K562 (cell line): ENCODE results near the gene CTSW. TPM values are rescaled to one million over a fixed set of nuclear protein-coding genes. Genes with fewer than 3 reads are reported as not detected.

Experiments
- ARID1B ChIP-seq: fragments of 450-650 bp; IDR thresholded peaks from 2 replicates; pipeline ENCODE4 v1.6.1; 2016; ENCODE audit warnings: antibody characterized with exemption, mild to moderate bottlenecking, inconsistent platforms
- C11orf30 ChIP-seq: fragments of 450-650 bp; IDR thresholded peaks from 2 replicates; pipeline ENCODE4 v1.6.1; 2016; ENCODE audit warnings: low read depth, mild to moderate bottlenecking
- FOXM1 ChIP-seq, 2 experiments: fragments of 450-650 bp in 1 of 2; sonication (generic) in 1 of 2; formaldehyde crosslinking in 1 of 2; IDR thresholded peaks; 2 replicates each; pipeline versions ENCODE4 v1.6.1 to v1.9.0; 2017 to 2022; ENCODE audit warnings: low read depth in 2 of 2, mild to moderate bottlenecking in 2 of 2, missing genetic modification reagents in 1 of 2, moderate library complexity in 1 of 2
- NFATC3 ChIP-seq: fragments of 450-650 bp; IDR thresholded peaks from 2 replicates; pipeline ENCODE4 v1.6.1; 2017; ENCODE audit warnings: mild to moderate bottlenecking
- NFIC ChIP-seq: fragments of 450-650 bp; IDR thresholded peaks from 2 replicates; pipeline ENCODE4 v1.6.1; 2017; ENCODE audit warnings: mild to moderate bottlenecking, inconsistent platforms
- NR3C1 ChIP-seq: sonication (generic); formaldehyde crosslinking; IDR thresholded peaks from 2 replicates; pipeline ENCODE4 v1.8.1; 2022; ENCODE audit warnings: missing genetic modification reagents
- RAD21 ChIP-seq, 2 experiments: fragments of 250-450 bp in 1 of 2; fragments of 450-650 bp in 1 of 2; sonication (Bioruptor Pico) in 1 of 2; formaldehyde crosslinking in 1 of 2; IDR thresholded peaks in 1 of 2; conservative IDR thresholded peaks in 1 of 2; 2 replicates each; pipeline versions ENCODE4 v1.4.0 to v1.8.0; 2020 to 2022; ENCODE audit warnings: mild to moderate bottlenecking in 2 of 2, moderate library complexity in 1 of 2
- RBM17 ChIP-seq: fragments of 200-400 bp; formaldehyde crosslinking; IDR thresholded peaks from 2 replicates; pipeline ENCODE4 v1.6.1; 2017; ENCODE audit warnings: low read depth, mild to moderate bottlenecking, low read length, borderline replicate concordance
- ZNF24 ChIP-seq: fragments of 450-650 bp; IDR thresholded peaks from 2 replicates; pipeline ENCODE4 v1.6.1; 2016
- ZNF707 ChIP-seq: fragments of 250-450 bp; sonication (Bioruptor Pico); conservative IDR thresholded peaks from 2 replicates; pipeline ENCODE4 v1.8.0; 2022; ENCODE audit warnings: inconsistent platforms, mild to moderate bottlenecking, moderate library complexity
- ZNF778 ChIP-seq: fragments of 450-650 bp; formaldehyde crosslinking; IDR thresholded peaks from 2 replicates; pipeline ENCODE4 v1.4.0; 2020; ENCODE audit warnings: mild to moderate bottlenecking, moderate library complexity
- ZNF780A ChIP-seq: fragments of 250-450 bp; sonication (Bioruptor Pico); IDR thresholded peaks from 2 replicates; pipeline ENCODE4 v1.5.0; 2021; ENCODE audit warnings: mild to moderate bottlenecking
- polyA plus RNA-seq, 8 experiments: library from polyadenylated mRNA; depleted of rRNA in 4 of 8; stranded (reverse) in 5 of 8; unstranded in 3 of 8; fragments of >200 nt; fragmentation: Nextera tagmentation in 2 of 8; fragmentation: Illumina TruSeq in 1 of 8; extraction: Ambion mirVana in 2 of 8; extraction: Trizol in 1 of 8; gene quantifications; 2 replicates each; pipeline versions ENCODE4 v1.2.1 to v1.2.3, GENCODE V29; 2011 to 2014; ENCODE audit warnings: inconsistent platforms in 1 of 8, missing spikeins in 1 of 8
- total RNA-seq, 7 experiments: library from RNA; depleted of rRNA in 6 of 7; stranded (reverse); fragments of >200 nt in 6 of 7; fragmentation: Illumina TruSeq in 2 of 7; extraction: Trizol in 2 of 7; gene quantifications; 2 replicates each; pipeline versions ENCODE4 v1.2.1 to v1.2.3, GENCODE V29; 2011 to 2021; ENCODE audit warnings: low replicate concordance in 1 of 7
- TF ChIP-seq, protein P1 (sequence below): sonication (generic); formaldehyde crosslinking; IDR thresholded peaks from 2 replicates; pipeline ENCODE4 v1.8.1; 2023; ENCODE audit warnings: missing genetic modification reagents, mild to moderate bottlenecking, borderline replicate concordance
- TF ChIP-seq, protein P2 (sequence below): sonication (generic); formaldehyde crosslinking; IDR thresholded peaks from 2 replicates; pipeline ENCODE4 v1.8.0; 2022; ENCODE audit warnings: missing genetic modification reagents, mild to moderate bottlenecking, borderline replicate concordance
- TF ChIP-seq, protein P3 (sequence below): IDR thresholded peaks from 2 replicates; pipeline ENCODE4 v1.6.1; 2014; ENCODE audit warnings: antibody characterized with exemption
- TF ChIP-seq, protein P4 (sequence below): fragments of 450-650 bp; IDR thresholded peaks from 2 replicates; pipeline ENCODE4 v1.6.1; 2017; ENCODE audit warnings: antibody characterized with exemption

Gene CTSW
- total and polyA plus RNA-seq, 9 of the 15 experiments (the other 6 are each of a cell fraction or from before 2014, with no cell fraction given), result 0.04 TPM; not detected in 8

DNA sequence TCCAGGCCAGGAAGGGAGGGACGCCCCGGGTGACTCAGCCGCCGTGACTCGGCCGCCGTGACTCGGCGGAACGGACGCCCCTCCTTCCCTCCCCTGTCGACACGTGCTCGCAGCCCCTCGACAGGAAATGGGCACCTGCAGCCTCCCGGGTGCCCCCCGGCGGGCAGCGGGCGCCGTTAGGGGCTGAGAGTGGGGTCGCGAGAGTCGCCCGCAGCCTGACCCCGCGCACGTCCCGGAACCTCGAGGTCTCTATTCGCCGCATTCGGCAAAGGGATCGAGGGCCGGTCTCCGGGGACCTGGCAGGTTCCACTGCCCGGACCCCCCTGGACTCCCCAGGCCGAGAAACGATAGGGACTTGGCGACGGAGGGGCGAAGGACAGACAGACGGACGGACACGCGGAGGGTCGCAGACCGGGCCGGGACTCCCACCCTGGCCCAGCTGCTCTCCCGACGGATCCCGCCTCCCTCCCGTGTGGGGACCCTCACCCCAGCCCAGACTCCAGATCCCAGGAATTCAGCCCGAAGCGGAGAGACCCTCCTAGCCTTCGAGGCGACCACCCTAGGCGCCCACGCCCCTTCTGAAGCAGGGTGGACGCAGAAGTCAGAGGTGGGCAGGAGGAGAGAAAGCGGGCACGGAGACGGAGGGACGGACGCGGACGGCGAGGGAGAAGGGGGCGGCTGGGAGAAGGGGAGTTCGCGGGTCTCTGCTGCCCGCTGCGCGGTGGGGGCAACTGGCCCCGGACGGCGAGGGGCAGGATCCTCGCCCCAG, 19.9 kb downstream of the CTSW start (continued):
- TF ChIP-seq, protein P1, sequence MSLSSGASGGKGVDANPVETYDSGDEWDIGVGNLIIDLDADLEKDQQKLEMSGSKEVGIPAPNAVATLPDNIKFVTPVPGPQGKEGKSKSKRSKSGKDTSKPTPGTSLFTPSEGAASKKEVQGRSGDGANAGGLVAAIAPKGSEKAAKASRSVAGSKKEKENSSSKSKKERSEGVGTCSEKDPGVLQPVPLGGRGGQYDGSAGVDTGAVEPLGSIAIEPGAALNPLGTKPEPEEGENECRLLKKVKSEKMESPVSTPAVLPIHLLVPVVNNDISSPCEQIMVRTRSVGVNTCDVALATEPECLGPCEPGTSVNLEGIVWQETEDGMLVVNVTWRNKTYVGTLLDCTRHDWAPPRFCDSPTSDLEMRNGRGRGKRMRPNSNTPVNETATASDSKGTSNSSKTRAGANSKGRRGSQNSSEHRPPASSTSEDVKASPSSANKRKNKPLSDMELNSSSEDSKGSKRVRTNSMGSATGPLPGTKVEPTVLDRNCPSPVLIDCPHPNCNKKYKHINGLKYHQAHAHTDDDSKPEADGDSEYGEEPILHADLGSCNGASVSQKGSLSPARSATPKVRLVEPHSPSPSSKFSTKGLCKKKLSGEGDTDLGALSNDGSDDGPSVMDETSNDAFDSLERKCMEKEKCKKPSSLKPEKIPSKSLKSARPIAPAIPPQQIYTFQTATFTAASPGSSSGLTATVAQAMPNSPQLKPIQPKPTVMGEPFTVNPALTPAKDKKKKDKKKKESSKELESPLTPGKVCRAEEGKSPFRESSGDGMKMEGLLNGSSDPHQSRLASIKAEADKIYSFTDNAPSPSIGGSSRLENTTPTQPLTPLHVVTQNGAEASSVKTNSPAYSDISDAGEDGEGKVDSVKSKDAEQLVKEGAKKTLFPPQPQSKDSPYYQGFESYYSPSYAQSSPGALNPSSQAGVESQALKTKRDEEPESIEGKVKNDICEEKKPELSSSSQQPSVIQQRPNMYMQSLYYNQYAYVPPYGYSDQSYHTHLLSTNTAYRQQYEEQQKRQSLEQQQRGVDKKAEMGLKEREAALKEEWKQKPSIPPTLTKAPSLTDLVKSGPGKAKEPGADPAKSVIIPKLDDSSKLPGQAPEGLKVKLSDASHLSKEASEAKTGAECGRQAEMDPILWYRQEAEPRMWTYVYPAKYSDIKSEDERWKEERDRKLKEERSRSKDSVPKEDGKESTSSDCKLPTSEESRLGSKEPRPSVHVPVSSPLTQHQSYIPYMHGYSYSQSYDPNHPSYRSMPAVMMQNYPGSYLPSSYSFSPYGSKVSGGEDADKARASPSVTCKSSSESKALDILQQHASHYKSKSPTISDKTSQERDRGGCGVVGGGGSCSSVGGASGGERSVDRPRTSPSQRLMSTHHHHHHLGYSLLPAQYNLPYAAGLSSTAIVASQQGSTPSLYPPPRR (CRISPR knock-in tag), result peak; percentile 70; the same call in 1 of the 2 replicates
- TF ChIP-seq, protein P2, sequence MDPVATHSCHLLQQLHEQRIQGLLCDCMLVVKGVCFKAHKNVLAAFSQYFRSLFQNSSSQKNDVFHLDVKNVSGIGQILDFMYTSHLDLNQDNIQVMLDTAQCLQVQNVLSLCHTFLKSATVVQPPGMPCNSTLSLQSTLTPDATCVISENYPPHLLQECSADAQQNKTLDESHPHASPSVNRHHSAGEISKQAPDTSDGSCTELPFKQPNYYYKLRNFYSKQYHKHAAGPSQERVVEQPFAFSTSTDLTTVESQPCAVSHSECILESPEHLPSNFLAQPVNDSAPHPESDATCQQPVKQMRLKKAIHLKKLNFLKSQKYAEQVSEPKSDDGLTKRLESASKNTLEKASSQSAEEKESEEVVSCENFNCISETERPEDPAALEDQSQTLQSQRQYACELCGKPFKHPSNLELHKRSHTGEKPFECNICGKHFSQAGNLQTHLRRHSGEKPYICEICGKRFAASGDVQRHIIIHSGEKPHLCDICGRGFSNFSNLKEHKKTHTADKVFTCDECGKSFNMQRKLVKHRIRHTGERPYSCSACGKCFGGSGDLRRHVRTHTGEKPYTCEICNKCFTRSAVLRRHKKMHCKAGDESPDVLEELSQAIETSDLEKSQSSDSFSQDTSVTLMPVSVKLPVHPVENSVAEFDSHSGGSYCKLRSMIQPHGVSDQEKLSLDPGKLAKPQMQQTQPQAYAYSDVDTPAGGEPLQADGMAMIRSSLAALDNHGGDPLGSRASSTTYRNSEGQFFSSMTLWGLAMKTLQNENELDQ (CRISPR knock-in tag), result no peak
- TF ChIP-seq ZNF707, result no peak
- no peak for TF ChIP-seq FOXM1 (IDR thresholded peaks at IDR 0.05; ENCODE audit: low read depth)
- peak; percentile 75; the same call in 1 of the 2 replicates for TF ChIP-seq FOXM1 (CRISPR knock-in tag; IDR thresholded peaks at IDR 0.05; ENCODE audit: low read depth)
- TF ChIP-seq NFATC3, result no peak
- TF ChIP-seq ZNF24, result no peak
- TF ChIP-seq C11orf30, result peak; percentile 96
- TF ChIP-seq RBM17, result no peak
- no peak for TF ChIP-seq ZNF780A (CRISPR knock-in tag)
- TF ChIP-seq, protein P3, sequence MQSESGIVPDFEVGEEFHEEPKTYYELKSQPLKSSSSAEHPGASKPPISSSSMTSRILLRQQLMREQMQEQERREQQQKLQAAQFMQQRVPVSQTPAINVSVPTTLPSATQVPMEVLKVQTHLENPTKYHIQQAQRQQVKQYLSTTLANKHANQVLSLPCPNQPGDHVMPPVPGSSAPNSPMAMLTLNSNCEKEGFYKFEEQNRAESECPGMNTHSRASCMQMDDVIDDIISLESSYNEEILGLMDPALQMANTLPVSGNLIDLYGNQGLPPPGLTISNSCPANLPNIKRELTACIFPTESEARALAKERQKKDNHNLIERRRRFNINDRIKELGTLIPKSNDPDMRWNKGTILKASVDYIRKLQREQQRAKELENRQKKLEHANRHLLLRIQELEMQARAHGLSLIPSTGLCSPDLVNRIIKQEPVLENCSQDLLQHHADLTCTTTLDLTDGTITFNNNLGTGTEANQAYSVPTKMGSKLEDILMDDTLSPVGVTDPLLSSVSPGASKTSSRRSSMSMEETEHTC, result no peak; the same call in 1 of the 2 replicates
- TF ChIP-seq ZNF778, result no peak
- peak; percentile 50; the same call in 1 of the 2 replicates for TF ChIP-seq NFIC
- peak; percentile 16; the same call in 1 of the 2 replicates for TF ChIP-seq NR3C1
- no peak for TF ChIP-seq RAD21 (CRISPR knock-in tag; conservative IDR thresholded peaks at IDR 0.05 in 1 of 2, IDR thresholded peaks at IDR 0.05 in 1 of 2)
- TF ChIP-seq, protein P4, sequence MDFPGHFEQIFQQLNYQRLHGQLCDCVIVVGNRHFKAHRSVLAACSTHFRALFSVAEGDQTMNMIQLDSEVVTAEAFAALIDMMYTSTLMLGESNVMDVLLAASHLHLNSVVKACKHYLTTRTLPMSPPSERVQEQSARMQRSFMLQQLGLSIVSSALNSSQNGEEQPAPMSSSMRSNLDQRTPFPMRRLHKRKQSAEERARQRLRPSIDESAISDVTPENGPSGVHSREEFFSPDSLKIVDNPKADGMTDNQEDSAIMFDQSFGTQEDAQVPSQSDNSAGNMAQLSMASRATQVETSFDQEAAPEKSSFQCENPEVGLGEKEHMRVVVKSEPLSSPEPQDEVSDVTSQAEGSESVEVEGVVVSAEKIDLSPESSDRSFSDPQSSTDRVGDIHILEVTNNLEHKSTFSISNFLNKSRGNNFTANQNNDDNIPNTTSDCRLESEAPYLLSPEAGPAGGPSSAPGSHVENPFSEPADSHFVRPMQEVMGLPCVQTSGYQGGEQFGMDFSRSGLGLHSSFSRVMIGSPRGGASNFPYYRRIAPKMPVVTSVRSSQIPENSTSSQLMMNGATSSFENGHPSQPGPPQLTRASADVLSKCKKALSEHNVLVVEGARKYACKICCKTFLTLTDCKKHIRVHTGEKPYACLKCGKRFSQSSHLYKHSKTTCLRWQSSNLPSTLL, result no peak
- TF ChIP-seq ARID1B, result peak; percentile 76
